GM12801 (cell line): Measurements from ENCODE around the gene GATA5.

Source experiments
- TF ChIP-seq, protein P1 (sequence below): IDR thresholded peaks from one replicate; pipeline ENCODE4 v1.5.1; 2011; ENCODE audit warnings: control low read depth; ENCODE audit not compliant: insufficient read length; ENCODE audit errors: extremely low read depth

Gene GATA5

DNA sequence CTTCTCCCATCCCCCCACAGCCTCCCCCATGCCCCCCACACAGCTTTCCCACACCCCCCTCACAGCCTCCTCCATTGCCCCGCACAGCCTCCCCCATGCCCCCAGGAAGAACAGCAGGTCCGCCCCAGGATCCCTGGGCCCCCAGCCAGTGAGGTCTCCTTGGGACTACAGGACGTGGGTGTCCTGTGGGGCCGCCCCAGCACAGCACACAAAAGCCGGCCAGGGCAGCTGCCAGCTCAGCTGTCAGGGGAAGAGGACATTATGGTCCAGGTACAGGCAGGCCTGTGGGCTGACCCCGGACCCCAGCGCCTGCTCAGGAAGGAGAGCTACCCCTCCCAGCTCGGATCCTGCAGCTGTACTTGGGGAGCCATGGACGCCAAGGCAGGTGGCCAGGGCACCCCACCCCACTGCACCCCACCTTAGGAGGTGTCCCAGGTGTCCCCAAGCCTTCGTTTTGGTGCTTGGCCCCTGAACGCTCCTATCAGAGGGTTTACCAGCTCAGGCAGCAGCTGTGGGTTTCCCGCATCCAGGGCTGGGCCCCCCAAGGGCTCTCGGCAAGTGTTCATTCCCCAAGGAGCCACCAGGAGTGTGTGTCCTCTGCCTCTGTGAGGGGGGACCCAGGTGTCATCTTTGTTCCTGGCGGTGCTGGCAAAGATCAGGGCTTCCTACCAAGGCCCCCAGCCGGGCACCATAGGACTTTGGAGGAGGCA, 42.3 kb upstream of the GATA5 start:
- TF ChIP-seq, protein P1, sequence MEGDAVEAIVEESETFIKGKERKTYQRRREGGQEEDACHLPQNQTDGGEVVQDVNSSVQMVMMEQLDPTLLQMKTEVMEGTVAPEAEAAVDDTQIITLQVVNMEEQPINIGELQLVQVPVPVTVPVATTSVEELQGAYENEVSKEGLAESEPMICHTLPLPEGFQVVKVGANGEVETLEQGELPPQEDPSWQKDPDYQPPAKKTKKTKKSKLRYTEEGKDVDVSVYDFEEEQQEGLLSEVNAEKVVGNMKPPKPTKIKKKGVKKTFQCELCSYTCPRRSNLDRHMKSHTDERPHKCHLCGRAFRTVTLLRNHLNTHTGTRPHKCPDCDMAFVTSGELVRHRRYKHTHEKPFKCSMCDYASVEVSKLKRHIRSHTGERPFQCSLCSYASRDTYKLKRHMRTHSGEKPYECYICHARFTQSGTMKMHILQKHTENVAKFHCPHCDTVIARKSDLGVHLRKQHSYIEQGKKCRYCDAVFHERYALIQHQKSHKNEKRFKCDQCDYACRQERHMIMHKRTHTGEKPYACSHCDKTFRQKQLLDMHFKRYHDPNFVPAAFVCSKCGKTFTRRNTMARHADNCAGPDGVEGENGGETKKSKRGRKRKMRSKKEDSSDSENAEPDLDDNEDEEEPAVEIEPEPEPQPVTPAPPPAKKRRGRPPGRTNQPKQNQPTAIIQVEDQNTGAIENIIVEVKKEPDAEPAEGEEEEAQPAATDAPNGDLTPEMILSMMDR, result no peak

DNA sequence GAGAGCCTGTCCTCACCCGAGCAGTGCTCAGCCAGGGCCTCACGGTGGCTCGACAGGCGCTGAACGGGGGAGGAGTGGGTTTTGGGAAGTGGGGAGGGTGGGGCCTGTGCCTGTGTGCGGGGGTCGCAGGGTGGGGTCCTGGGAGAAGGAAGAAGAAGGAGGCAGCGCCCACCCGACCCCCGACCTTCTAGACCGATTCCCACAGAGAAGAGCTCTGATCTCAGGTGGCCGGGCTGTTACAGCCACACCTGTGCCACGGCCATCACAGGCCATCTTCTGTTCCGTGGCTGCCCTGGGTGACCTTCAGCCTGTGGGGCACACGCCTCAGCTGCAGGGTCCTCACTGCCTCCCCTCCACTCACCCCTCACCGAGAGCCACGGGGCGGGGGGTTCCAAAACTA, 41.4 kb upstream of the GATA5 start:
- TF ChIP-seq, protein P1, result no peak

DNA sequence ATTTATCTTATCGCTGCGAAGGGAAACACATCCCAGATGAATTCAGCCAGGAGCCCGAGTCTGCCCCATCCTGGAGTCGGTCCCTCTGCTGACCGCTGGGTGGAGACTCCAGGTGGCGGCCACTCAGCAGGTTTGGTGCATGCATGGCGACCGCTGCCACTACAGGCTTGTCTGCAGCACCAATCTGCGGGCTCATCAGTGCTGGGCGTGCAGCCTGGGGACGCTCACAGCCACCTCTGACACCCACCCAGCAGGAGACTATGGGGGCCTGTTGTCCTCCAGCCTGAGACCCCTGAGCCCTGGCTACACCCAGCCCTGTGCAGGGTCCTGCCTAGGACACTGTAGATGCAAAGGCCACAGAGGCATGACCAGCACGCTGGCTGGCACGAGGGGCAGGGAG, 40.5 kb upstream of the GATA5 start:
- TF ChIP-seq, protein P1, result no peak

GRCh38 chr20:62515826-62516225, 40.0 kb upstream of the GATA5 start:
- TF ChIP-seq, protein P1, result no peak

- TF ChIP-seq, protein P1, result no peak
Observed at GRCh38 chr20:62515280-62515679, 39.5 kb upstream of the GATA5 start.

- TF ChIP-seq, protein P1, result no peak
Observed at GRCh38 chr20:62513991-62514390, 38.2 kb upstream of the GATA5 start.

DNA sequence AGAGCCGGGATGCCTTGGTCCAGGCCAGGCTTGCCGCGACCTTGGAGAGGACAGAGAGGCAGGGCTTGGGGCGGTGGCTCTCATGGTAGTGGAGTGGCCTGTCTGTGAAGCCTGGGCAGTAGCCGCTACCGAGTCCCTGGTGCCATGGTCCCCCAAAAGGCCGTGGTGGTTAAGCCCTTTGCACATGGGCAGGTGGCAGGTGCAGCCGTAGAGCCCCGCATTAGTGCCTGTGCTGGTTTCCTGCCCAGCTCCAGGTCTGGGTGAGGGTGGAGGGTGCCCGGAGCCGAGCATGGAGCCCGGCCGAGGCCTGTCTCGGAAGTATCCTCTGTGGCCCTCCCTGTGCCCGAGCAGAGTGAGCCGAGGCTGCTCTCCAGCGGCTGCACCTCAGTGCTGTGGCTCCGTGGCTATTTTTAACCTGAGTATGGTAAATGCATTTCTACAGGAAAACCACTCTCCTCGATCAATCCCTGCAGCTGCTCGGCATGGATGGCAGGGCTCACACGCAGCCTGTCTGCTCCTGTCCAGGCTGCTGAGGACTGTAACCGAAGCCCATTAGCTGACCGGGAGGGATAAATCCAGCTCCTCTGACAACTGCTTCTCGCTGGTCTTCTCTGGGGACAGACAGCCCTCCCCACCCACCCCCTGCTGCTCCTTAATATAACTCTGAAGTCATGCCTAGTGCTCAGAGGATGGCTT, 36.3 kb upstream of the GATA5 start:
- TF ChIP-seq, protein P1, result no peak
